Endometrium (tissue), 2 donors: ENCODE results near the gene BACE1.

Source experiments
- FAIRE-seq: peaks from 2 replicates; lab custom pipeline; 2012; peaks lifted over from hg19 to GRCh38; lab: Jason Lieb, UNC
- donor health status: control.
- donor health status: control.

The BACE1 gene

GRCh38 chr11:117309310-117309709 is 6.7 kb downstream of the BACE1 start:
- FAIRE-seq, result no peak

- no peak for FAIRE-seq
These were observed 10.9 kb downstream of the BACE1 start for GRCh38 chr11:117305145-117305544.

GRCh38 chr11:117303646-117304315 is 12.3 kb downstream of the BACE1 start:
- no peak for FAIRE-seq

GRCh38 chr11:117303101-117303500 is 13.0 kb downstream of the BACE1 start:
- FAIRE-seq, result no peak

- no peak for FAIRE-seq
These were observed 13.8 kb downstream of the BACE1 start for GRCh38 chr11:117302228-117302627.

- FAIRE-seq, result no peak
These were observed 15.3 kb downstream of the BACE1 start for GRCh38 chr11:117300773-117301172.

- no peak for FAIRE-seq
These were observed 15.8 kb downstream of the BACE1 start for GRCh38 chr11:117300283-117300663.

GRCh38 chr11:117299351-117300282 is 16.4 kb downstream of the BACE1 start:
- FAIRE-seq, result no peak

GRCh38 chr11:117298195-117298594 is 17.9 kb downstream of the BACE1 start:
- FAIRE-seq, result no peak

- no peak for FAIRE-seq
These were observed 19.2 kb downstream of the BACE1 start for GRCh38 chr11:117296881-117297280.

- no peak for FAIRE-seq
These were observed 20.5 kb downstream of the BACE1 start for GRCh38 chr11:117295438-117296137.

- FAIRE-seq, result no peak
These were observed 23.4 kb downstream of the BACE1 start for GRCh38 chr11:117292616-117293015.

GRCh38 chr11:117290809-117291396 is 25.2 kb downstream of the BACE1 start, which contains the start of gene BACE1-AS:
Gene BACE1-AS (plus strand): TSS chr11:117291346.
- FAIRE-seq, result no peak

- no peak for FAIRE-seq
These were observed 26.3 kb downstream of the BACE1 start for GRCh38 chr11:117289795-117290194.

- FAIRE-seq, result no peak
These were observed 28.4 kb downstream of the BACE1 start for GRCh38 chr11:117287668-117288067.

- no peak for FAIRE-seq
These were observed 29.5 kb downstream of the BACE1 start for GRCh38 chr11:117286588-117286987.

GRCh38 chr11:117284053-117284452 is 32.0 kb downstream of the BACE1 start:
- no peak for FAIRE-seq

- no peak for FAIRE-seq
These were observed 33.1 kb downstream of the BACE1 start for GRCh38 chr11:117282956-117283355.

GRCh38 chr11:117281869-117282268 is 34.2 kb downstream of the BACE1 start:
- no peak for FAIRE-seq

- FAIRE-seq, result no peak
These were observed 34.9 kb downstream of the BACE1 start for GRCh38 chr11:117281159-117281558.

GRCh38 chr11:117279711-117280376 is 36.2 kb downstream of the BACE1 start:
- FAIRE-seq, result no peak

GRCh38 chr11:117278347-117278746 is 37.7 kb downstream of the BACE1 start:
- FAIRE-seq, result no peak
